Caco-2 (cell line): ENCODE results near the gene PLPP4. TPM values are rescaled to one million over a fixed set of nuclear protein-coding genes. Genes with fewer than 3 reads are reported as not detected.

Experiments used
- BruUV-seq: library from RNA; stranded (reverse); fragments of 400-500 nt; replicated peaks from 2 replicates; lab custom pipeline; 2021; lab: Mats Ljungman, UMichigan
- CTCF ChIA-PET: fragments of 300-600 bp; sonication (Branson Sonifier 250); formaldehyde crosslinking; loops from one replicate; lab custom pipeline; 2022; ENCODE audit warnings: antibody characterized with exemption; lab: Charles Lee
- POLR2A ChIA-PET: fragments of 300-600 bp; sonication (Branson Sonifier 250); formaldehyde crosslinking; loops from one replicate; lab custom pipeline; 2022; ENCODE audit warnings: antibody characterized with exemption; lab: Charles Lee
- DNase-seq, 2 experiments: peaks; one replicate each; pipeline versions ENCODE4 v3.0.0 to v3.0.0-alpha.2; 2020 to 2022
- H3K27me3 ChIP-seq: replicated peaks from 2 replicates; pipeline ENCODE4 v1.6.0; 2011; ENCODE audit warnings: low read length; ENCODE audit not compliant: control insufficient read depth, insufficient read depth
- H3K36me3 ChIP-seq: 2 replicates; pipeline ENCODE4 v1.5.1; 2011; ENCODE audit warnings: low read length; ENCODE audit not compliant: control insufficient read depth, insufficient read depth
- H3K4me1 ChIP-seq: fragments of 250-450 bp; sonication (Bioruptor Pico); 2 replicates; pipeline ENCODE4 v1.5.1; 2020; ENCODE audit warnings: mild to moderate bottlenecking
- H3K4me3 ChIP-seq: 2 replicates; pipeline ENCODE4 v1.5.1; 2011; ENCODE audit warnings: low read depth, mild to moderate bottlenecking, control low read depth, low read length
- H3K9me3 ChIP-seq: fragments of 250-450 bp; sonication (Bioruptor Pico); 2 replicates; pipeline ENCODE4 v1.5.1; 2020; ENCODE audit warnings: mild to moderate bottlenecking, moderate library complexity
- H3K27ac Mint-ChIP-seq: one replicate; pipeline ENCODE4 v1.8.0; 2022; ENCODE audit warnings: mixed read lengths; ENCODE audit not compliant: unreplicated experiment
- H3K27me3 Mint-ChIP-seq: one replicate; pipeline ENCODE4 v1.8.0; 2022; ENCODE audit warnings: mixed read lengths; ENCODE audit not compliant: insufficient read depth, unreplicated experiment
- H3K36me3 Mint-ChIP-seq: one replicate; pipeline ENCODE4 v1.8.0; 2022; ENCODE audit warnings: mild to moderate bottlenecking, mixed read lengths; ENCODE audit not compliant: insufficient read depth, unreplicated experiment
- H3K4me1 Mint-ChIP-seq: one replicate; pipeline ENCODE4 v1.8.0; 2022; ENCODE audit warnings: low read depth, mixed read lengths; ENCODE audit not compliant: unreplicated experiment
- H3K4me3 Mint-ChIP-seq: one replicate; pipeline ENCODE4 v1.8.0; 2022; ENCODE audit warnings: mild to moderate bottlenecking, moderate library complexity, mixed read lengths; ENCODE audit not compliant: unreplicated experiment
- H3K9me3 Mint-ChIP-seq: one replicate; pipeline ENCODE4 v1.8.0; 2022; ENCODE audit warnings: mixed read lengths; ENCODE audit not compliant: unreplicated experiment
- CTCF ChIP-seq, 2 experiments: fragments of 200-600 bp in 1 of 2; IDR thresholded peaks; 1 replicate in 1 of 2; 2 replicates in 1 of 2; pipeline versions ENCODE4 v1.5.1 to v1.8.0; 2011 to 2022; ENCODE audit warnings: antibody characterized with exemption in 1 of 2, control low read depth in 1 of 2, inconsistent platforms in 1 of 2, low read depth in 1 of 2, low read length in 1 of 2, mild to moderate bottlenecking in 1 of 2, moderate library complexity in 1 of 2; ENCODE audit not compliant: insufficient read depth in 1 of 2, severe bottlenecking in 1 of 2, unreplicated experiment in 1 of 2
- intact Hi-C: fragments of 100-400 bp; cut with micrococcal nuclease; formaldehyde crosslinking; loops from one replicate; pipeline ENCODE4 v1.10.0; 2022; ENCODE audit not compliant: unreplicated experiment
- total RNA-seq: library from RNA; stranded (reverse); gene quantifications from 2 replicates; pipeline ENCODE4 v1.2.3, GENCODE V29; 2022

Gene PLPP4
- total RNA-seq, 1 experiment from 2014 or later: 0.61 TPM

GRCh38 chr10:120485946-120486345 lies 28.9 kb downstream of the PLPP4 start:
- CTCF ChIA-PET: interaction anchor here (0.6 kb wide), 1 partner anchor 494 kb away, joined by 3 read pairs; no protein-coding TSS in a partner anchor
- intact Hi-C loops: no loop called here

GRCh38 chr10:120486671-120487205 lies 29.7 kb downstream of the PLPP4 start:
- POLR2A ChIA-PET: no interaction called here

More at GRCh38 chr10:120485946-120486345, 28.9 kb downstream of the PLPP4 start:
- Histone ChIP-seq H3K4me1 (no peaks in the 10 kb centered on the region), H3K9me3 (peaks cover 5% of the 10 kb centered on the region; the same call in 1 of the 2 replicates), H3K36me3 (no peaks in the 10 kb centered on the region), H3K27me3 (peaks cover 1% of the 10 kb centered on the region; the same call in 1 of the 2 replicates), H3K4me3 (no peak overlapping the region)
- Mint-ChIP-seq H3K4me1 (no peaks in the 10 kb centered on the region), H3K27me3 (peaks cover 15% of the 10 kb centered on the region), H3K9me3 (peaks cover 14% of the 10 kb centered on the region), H3K27ac (no peak overlapping the region), H3K36me3 (no peaks in the 10 kb centered on the region), H3K4me3 (no peak overlapping the region)
- BruUV-seq: no TSS peak
- no peak for DNase-seq
- POLR2A ChIA-PET: no interaction called here
- no peak for TF ChIP-seq CTCF (IDR thresholded peaks at IDR 0.05; ENCODE audit: insufficient read depth in 1 of 2, low read depth in 1 of 2, low read length in 1 of 2, severe bottlenecking in 1 of 2, unreplicated experiment in 1 of 2)

GRCh38 chr10:120490288-120490687 lies 33.3 kb downstream of the PLPP4 start:
- Mint-ChIP-seq H3K4me3 (no peak overlapping the region), H3K27me3 (peaks cover 21% of the 10 kb centered on the region), H3K36me3 (no peaks in the 10 kb centered on the region), H3K4me1 (no peaks in the 10 kb centered on the region), H3K27ac (no peak overlapping the region), H3K9me3 (no peaks in the 10 kb centered on the region)
- POLR2A ChIA-PET: no interaction called here
- Histone ChIP-seq H3K4me3 (no peak overlapping the region), H3K36me3 (no peaks in the 10 kb centered on the region), H3K27me3 (peaks cover 1% of the 10 kb centered on the region; the same call in 1 of the 2 replicates), H3K9me3 (no peaks in the 10 kb centered on the region), H3K4me1 (no peaks in the 10 kb centered on the region)
- DNase-seq: no peak
- TF ChIP-seq CTCF (IDR thresholded peaks at IDR 0.05; ENCODE audit: insufficient read depth in 1 of 2, low read depth in 1 of 2, low read length in 1 of 2, severe bottlenecking in 1 of 2, unreplicated experiment in 1 of 2): no peak
- BruUV-seq: no TSS peak
- intact Hi-C loops: no loop called here
- CTCF ChIA-PET: no interaction called here

More at GRCh38 chr10:120486671-120487205, 29.7 kb downstream of the PLPP4 start:
- BruUV-seq: no TSS peak
- Mint-ChIP-seq H3K4me1 (no peaks in the 10 kb centered on the region), H3K27me3 (peaks cover 19% of the 10 kb centered on the region), H3K36me3 (no peaks in the 10 kb centered on the region), H3K27ac (no peak overlapping the region), H3K9me3 (peaks cover 11% of the 10 kb centered on the region), H3K4me3 (no peak overlapping the region)
- Histone ChIP-seq H3K9me3 (peaks cover 5% of the 10 kb centered on the region; the same call in 1 of the 2 replicates), H3K4me1 (no peaks in the 10 kb centered on the region), H3K27me3 (peaks cover 1% of the 10 kb centered on the region; the same call in 1 of the 2 replicates), H3K4me3 (no peak overlapping the region), H3K36me3 (no peaks in the 10 kb centered on the region)
- TF ChIP-seq CTCF (IDR thresholded peaks at IDR 0.05; ENCODE audit: insufficient read depth in 1 of 2, low read depth in 1 of 2, low read length in 1 of 2, severe bottlenecking in 1 of 2, unreplicated experiment in 1 of 2): no peak
- intact Hi-C loops: no loop called here
- no peak for DNase-seq
- CTCF ChIA-PET: no interaction called here
